Hypothalamus (tissue), 51 donors: ENCODE results near the gene GGACT.

ENCODE experiments used
- DNase-seq, 51 donors: peaks; one replicate each; lab custom pipeline; 2025; lab: John Stamatoyannopoulos, UW

GGACT gene

DNA sequence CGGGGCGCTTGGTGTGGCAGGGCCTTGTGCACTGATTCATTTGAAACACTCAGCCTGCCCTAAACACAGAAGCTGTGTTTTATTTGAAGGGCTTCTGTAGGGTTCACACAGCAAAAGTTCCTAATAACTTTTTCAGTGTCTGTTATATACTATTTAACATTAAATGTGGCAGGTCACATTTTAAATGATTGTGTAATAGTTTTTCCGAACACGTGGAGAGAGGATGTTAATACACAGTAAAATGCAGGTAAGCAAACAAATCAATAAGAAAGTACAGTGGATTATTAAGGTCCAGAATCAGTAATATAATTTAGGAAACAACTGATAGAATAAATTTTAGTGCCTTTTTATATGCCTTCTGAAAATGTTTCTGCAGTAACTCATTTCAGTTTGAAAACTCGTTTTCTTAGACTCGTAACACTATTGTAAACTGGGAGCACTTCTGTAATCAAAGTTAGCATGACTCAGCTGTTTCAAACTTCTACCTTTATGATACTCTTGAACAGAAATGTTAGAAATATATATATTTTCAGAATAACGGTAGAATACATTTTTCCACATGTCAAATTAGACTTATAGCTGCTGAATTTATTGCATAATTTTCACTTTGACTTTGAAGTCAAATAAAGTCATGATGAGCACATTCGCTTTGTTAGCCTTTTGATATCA lies 70.1 kb downstream of the GGACT start:
- DNase-seq: no peak

DNA sequence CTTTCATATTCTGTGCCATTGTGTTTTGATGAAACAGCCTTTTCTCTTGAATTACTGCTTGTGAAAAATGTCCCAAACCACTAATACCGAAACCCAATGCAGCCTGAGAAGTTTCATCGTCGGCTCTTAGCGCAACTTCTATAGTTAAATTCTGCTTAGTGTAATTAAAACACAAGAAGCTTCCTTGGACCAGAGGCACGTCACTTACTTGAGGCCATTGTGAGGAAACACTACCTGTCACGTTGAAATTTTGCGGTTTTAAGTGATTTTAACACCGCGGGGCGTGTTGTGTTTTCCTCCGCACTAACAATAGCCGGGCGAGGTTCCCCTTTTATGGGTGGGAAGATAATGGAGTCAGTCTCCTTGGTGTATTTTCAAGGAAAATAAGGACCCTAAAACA lies 70.9 kb downstream of the GGACT start:
- DNase-seq: no peak

- DNase-seq: no peak
These were observed 71.5 kb downstream of the GGACT start for GRCh38 chr13:100517135-100517534.

DNA sequence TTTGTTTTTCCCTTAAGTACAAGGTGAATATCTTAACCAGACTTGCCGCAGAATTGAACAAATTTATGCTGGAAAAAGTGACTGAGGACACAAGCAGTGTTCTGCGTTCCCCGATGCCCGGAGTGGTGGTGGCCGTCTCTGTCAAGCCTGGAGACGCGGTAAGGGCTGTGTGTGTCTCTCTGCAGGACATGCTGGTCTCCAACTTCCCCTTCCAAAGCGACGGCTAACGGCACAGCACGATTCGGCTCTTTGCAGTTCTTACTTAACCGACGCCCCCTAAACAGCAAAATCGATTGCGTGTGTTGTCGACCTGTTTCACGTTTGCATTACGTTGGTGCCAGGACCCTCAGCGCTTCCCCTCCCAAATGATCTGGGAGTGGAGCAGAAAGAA lies 73.2 kb downstream of the GGACT start:
- no peak for DNase-seq

GRCh38 chr13:100514788-100515409 lies 73.7 kb downstream of the GGACT start:
- peak in 46 of 51 donors; percentile 6 to 89 (median 56) for DNase-seq

DNA sequence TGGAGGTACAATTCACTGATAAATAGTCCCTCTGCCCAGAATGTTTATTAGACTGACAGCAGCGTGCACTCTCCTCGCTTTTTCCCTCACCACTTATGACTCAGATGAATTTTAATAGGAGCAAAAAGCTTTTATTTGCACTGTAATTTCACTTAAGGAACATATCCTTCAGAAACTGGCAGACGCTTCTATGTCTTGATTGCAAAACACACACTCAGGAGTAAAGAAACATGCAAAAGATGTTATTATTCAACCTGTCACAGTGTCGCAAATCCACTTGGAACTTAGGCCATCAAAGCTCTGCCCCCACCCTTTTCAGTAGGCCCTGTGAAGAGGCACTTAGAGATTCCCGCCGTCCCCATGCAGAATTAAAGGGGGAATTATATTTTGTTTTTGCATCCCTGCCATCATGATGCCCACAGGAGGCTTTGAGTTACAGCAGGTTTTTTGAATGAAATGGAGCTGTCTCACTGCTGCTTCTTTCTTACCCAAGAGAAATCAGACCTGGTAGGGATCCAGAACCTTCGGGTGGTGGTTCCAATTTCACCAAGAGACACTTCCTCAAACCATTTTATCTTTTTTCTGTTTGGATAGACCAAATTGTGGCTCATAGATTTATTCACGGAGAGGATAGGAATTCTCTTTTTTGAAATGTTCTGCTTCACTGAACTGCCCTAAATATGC lies 74.5 kb downstream of the GGACT start:
- peak in 1 of 51 donors; percentile 58 for DNase-seq

GRCh38 chr13:100513171-100513570 lies 75.4 kb downstream of the GGACT start:
- no peak for DNase-seq

- no peak for DNase-seq
These were observed 76.2 kb downstream of the GGACT start for GRCh38 chr13:100512422-100512821.

- no peak for DNase-seq
These were observed 77.1 kb downstream of the GGACT start for GRCh38 chr13:100511466-100511865.

- DNase-seq: no peak
These were observed 78.2 kb downstream of the GGACT start for GRCh38 chr13:100510208-100510957.

- DNase-seq: no peak
These were observed 79.6 kb downstream of the GGACT start for GRCh38 chr13:100508996-100509395.

DNA sequence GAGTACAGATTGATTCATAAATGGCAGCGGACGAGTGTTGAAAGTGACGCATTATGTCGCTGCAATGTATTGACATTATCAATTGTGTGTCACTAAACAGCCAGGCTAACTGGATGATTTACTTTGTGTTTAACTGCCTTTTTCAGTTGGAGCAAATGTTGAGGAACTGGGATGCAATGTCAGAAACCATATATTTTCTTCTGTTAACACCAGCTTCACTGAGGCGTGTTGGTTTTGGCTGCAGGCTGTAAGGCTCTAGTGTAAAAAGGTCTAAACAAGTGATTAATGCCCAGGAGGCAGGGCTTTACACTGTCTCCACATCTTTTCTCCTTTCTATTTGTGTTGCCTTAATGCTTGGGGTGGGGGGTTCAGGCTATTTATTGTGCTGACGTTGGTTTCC lies 80.1 kb downstream of the GGACT start:
- no peak for DNase-seq

DNA sequence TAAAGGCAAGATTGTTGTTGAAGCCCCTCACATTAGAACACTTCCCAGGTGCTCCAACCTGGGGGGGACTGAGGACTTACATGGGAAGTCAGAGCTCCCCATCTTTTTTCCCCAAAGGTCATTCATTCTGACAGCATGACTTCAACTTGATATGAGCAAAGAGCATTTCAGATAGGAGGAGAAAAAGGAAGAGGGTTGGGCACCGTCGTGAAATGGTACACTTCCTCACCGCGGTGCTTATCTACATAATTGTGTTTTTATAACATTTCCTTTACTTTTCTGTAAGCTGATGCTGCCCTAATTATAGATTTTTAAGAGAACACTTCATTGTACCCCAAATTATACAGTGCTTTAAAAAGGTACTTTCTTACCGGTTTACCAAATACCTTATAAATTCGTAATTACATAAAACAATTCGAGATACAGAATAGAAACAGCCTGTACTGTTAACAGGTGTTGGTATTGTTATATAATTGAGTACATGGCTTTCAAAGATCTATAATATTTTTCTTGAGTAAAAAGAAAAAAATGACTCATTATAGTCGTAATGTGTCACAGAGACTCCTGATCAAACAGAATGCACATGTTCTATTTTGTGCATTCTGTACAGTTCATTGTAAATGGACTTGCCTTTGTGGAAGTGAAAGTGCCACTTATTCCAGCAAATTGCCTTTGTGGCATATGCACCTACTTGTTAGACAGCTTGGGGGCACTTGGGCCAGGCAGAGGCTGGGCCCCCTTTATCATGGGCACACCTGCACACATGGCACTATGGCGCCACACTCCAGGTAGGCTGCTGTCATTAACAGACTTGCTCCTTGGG lies 81.8 kb downstream of the GGACT start:
- no peak for DNase-seq

GRCh38 chr13:100506154-100506553 lies 82.4 kb downstream of the GGACT start:
- DNase-seq: no peak

- DNase-seq: no peak
These were observed 85.0 kb downstream of the GGACT start for GRCh38 chr13:100503622-100504021.

GRCh38 chr13:100502446-100502845 lies 86.1 kb downstream of the GGACT start:
- DNase-seq: no peak

- no peak for DNase-seq
These were observed 91.2 kb downstream of the GGACT start for GRCh38 chr13:100497389-100497788.

GRCh38 chr13:100495455-100495854 lies 93.1 kb downstream of the GGACT start:
- DNase-seq: no peak

DNA sequence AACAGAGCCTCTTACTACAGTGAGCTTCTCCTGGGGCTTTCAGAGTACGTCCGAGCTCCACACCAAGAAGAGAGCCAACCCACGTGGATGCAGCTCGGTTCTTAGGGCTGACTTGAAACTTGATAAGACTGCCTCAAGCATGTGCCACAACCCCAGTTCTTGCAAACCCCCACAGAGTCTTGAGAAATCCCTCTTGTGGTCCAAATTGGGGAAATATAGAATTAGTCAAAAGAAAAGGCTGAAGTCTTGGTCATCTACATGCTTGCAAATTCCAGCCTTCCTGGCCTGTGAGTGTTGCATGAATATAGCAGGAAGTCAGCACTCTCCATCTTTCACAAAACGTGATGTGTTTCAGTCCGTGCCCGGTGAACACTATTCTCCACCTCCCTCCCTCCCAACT lies 95.2 kb downstream of the GGACT start:
- no peak for DNase-seq

- DNase-seq: peak in 18 of 51 donors; percentile 1 to 39 (median 12)
These were observed 97.3 kb downstream of the GGACT start for GRCh38 chr13:100491164-100491842.
